Activated gamma-delta T cell treated with anti-CD3 and anti-CD28 coated beads, Interleukin-2, amount 50 U/mL, for 16 hours (primary cell): Measurements from ENCODE around the gene COL6A2.

Experiments
- DNase-seq: peaks from one replicate; pipeline ENCODE4 v3.0.0-alpha.2; 2020; ENCODE audit warnings: low read depth

COL6A2 gene

DNA sequence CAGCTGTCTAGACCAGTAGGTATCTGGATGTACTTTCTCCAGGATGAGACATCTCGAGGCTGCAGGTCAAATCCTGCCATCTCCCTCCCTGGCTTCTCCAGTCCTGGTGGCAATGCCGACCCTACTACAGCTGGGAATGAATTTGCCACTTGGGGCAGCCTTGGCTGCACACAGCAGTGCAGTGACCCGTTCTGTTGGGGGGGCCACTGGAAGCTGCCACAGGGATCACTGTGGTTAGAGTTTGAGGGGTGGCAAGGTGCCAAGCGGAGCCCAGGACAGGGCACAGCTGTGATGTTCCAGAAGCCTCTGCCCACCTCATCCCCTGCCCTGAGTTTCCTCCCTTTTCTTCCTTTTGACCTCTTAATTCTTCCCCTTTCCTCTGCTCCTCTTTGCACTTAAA is 17.1 kb downstream of the COL6A2 start:
- no peak for DNase-seq

DNA sequence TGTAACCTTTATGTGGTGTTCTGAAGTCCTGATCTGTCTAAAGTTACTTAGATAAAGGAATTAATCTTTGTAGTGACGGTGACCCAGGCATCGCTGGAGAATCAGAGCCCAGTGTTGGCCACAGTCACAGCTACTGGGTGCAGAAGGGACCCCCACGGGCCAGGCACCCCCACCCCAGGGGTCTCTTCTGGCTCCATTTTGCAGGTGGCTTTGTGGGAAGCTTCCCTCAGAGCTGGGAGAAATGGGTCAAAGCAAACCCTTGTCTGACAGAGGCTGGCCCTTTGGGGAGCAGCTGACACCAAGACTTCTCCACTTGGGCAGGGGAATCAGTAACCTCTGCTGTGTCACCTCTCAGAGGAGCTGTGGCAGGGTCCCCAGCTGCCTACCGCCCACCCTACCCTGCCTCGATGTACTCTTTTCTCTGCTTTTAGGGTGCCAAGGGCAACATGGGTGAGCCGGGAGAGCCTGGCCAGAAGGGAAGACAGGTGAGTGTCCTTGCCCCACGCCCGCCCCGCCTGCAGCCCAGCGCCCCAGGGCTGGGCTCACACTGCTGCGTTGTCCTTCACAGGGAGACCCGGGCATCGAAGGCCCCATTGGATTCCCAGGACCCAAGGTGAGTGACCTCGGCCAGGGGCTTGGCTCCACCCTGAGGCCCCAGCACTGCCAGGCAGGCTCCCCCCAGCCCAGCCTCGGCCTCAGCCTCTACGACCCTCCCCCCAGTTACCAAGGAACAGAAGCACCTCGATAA is 17.7 kb downstream of the COL6A2 start:
- DNase-seq = no peak

DNA sequence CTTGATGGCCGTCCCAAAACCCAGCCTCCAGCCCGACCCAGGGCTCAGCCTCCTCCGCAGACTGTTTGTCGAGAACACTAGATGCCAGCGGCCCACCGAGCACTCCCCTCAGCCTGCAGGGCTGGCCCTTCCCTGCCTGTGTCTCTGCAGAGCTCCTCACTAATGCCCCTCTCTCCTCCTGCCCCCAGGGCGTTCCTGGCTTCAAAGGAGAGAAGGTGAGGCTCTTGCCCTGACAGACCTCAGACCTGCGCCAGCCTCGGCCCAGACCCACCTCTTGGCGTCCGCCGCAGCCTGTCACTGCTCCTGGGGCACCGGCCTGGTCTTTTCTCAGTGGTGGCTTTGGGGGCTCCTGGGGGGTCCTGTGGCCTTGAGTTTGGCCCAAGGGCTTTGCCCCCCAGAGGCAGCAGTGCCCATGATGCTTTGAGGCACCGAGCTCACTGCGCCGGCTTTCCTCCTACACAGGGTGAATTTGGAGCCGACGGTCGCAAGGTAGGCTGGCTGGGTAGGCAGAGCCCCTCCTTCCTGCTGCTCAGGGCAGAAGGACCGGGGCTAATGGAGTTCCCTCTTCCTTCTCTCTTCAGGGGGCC is 18.4 kb downstream of the COL6A2 start:
- DNase-seq = no peak

DNA sequence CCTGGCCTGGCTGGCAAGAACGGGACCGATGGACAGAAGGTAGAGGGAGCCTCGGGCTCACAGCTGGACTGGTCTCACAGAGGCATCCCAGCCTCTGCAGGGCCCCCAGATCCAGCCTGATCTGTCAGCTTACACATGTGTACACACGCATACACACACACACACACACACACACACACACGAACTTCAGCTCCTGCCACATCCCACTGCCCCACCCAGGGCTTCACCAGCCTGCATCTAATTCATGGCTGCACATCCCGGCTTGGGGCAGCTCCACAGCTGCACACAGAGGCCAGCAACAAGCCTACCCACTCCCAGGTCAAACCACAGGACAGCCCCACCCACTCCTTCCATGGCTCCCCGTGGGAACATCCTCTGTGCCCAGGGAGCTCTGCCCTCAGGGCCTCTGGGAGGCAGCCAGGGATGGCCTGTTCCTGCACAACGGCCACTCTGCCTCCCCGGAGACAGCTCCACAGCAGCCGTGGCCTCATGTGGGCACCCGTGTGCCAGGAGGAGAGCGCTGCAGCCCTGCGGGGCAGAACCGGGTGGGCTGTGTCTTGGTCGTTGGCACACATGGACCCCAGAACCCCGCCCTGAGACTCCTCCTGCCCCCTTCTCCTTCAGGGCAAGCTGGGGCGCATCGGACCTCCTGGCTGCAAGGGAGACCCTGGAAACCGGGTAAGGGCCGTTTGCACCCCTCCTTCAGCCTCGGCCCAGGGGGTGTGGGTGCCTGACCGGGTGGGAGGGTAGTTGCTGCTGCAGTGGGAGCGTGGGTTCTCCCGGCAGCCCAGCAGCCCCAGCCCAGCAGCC is 19.1 kb downstream of the COL6A2 start:
- no peak for DNase-seq

DNA sequence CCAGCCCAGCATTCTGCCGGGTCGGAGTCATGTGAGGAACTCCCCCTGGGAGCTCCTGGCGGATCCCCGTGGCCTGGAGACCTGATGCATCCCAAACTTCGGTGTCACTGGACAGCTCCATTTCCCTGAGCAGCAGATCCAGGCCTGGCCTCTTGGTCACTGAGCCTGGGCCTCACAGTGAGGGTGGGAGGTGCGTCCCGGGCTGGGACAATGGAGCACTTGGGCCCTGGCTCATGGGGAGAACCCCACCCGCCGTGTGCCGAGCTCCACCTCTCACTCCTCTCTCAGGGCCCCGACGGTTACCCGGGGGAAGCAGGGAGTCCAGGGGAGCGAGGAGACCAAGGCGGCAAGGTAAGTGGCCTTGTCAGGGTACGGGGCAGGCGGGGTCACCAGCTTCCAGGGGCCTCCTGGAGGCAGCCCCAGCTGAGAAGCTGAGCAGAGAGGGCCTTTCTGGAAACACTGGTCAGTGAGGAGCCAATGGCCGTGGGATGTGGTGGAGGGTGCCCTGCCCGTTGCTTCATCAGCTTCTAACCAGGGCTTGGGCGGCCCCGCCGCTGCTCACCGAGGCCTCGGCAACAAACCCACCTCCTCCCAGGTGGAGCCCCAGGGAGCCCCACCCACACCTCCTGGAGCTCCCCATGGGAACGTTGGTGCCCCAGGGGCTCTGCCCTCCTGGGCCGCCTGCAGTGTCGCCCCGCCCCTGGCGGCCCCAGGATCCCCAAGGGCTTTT is 19.8 kb downstream of the COL6A2 start:
- DNase-seq = no peak

DNA sequence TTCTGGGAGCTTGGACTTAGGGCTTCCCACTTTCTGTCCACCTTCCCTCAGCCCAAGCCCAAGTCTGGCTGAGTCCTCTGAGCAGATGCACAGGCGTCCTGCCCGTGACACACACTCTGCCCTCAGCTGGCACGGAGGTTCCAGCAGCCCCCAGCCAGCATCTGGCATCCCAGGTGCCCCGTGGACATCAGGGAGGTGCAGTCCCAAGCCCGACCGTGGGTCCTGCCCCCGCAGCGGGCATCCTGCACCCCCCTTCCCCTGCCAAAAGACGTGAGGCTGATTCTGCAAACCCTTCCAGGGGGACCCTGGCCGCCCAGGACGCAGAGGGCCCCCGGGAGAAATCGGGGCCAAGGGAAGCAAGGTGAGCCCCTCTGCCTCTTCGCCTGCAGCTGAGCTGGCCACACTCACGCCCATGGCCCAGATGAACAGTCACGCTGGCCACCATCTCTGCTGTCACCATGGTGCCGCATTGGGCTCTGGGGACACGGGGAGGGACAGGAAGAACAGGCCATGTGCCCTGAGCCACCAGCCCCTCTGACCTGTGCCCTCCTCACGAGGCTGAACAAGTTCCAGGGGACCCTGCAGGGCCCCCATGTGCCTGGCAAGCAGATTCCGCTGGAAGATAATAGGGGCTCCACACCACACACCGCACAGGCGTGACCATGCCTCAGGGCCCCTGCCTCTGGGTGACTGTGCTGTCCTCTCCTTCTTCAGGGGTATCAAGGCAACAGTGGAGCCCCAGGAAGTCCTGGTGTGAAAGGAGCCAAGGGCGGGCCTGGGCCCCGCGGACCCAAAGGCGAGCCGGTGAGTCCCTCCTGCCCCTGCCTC is 20.6 kb downstream of the COL6A2 start:
- no peak for DNase-seq

DNA sequence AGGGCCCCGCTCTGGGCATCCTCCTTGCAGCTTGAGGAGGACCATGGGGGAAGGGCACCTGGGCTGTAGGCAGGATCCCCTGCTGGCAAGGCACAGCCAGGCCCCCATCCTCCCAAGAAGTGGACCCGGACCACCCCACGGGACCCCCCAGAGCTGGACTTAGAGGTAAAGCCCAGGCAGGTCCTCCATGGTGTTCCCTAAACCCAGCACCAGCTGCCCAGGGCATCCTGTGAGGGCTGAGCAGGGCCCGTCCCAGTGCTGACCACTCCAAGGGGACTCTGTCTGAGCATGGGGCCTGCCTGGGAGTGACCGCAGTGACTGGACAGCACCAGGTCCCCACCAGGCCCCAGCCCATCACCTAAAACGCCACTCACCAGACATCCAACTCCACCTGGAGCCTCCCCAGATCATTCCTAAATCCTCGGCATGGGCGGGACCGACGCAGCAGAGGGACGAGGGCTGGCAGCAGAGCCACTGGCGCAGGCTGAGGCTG is 21.3 kb downstream of the COL6A2 start:
- no peak for DNase-seq

DNA sequence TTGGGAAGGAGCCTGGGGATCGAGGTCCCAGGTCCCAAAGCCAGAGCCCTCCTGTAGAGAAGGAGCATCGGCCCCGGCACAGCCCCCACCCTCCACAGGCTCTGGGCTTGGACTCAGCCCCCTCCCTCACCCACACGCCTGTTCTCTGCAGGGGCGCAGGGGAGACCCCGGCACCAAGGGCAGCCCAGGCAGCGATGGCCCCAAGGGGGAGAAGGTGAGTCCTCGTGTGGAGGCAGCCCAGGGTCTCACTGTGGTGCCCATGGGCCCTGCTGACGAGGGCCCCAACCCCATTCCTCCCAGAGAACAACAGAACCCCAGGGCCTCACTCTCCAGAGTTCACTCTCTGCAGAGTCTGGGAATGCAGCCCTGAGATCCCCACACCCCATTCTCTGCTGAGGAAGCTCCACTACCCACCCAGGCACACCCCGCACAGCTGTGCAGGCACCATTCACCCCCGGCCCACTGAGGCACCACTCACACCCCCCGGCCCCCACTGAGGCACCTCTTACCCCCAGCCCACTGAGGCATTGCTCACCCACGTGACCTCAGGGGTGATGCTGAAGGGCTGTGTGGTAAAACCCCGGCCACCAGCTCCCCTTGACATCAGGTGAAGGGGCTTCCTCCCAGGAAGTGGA is 21.8 kb downstream of the COL6A2 start:
- DNase-seq = no peak

DNA sequence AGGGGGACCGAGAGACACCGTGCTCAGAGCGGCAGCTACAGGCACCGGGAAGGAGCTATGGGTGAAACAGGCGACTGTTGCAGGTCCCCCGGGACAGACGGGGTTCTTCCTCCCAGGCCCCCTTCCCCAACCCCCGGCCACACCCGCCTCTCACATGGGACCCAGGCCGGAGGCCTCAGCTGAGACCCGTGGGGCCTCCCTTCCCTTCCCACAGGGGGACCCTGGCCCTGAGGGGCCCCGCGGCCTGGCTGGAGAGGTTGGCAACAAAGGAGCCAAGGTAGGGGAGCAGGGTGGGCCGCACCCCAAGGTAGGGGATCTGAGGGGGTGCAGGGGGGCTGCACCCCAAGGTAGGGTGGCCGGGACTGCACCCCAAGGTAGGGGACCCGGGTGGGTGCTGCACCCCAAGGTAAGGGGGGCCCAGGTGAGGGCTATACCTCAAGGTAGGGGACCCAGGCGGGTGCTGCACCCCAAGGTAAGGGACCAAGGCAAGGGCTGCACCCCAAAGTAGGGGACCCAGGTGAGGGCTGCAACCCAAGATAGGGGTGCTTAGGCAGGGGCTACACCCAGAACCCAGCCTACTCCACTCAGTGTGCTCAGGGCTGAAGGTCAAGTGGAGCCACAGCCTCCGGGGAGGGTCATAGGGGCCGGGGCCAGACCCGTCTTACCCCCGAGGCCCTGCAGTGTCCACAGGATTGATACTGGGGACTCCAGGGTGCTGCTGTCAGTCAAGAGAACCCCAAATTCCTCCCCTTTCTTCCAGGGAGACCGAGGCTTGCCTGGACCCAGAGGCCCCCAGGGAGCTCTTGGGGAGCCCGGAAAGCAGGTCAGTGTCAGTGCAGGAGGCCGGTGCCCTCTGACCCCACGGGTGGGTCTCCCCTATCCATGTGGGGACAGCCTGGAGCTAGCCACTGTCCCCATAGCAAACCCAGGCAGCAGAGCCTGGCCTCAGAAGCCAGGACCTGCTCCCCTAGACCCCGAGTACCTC is 22.7 kb downstream of the COL6A2 start:
- no peak for DNase-seq

DNA sequence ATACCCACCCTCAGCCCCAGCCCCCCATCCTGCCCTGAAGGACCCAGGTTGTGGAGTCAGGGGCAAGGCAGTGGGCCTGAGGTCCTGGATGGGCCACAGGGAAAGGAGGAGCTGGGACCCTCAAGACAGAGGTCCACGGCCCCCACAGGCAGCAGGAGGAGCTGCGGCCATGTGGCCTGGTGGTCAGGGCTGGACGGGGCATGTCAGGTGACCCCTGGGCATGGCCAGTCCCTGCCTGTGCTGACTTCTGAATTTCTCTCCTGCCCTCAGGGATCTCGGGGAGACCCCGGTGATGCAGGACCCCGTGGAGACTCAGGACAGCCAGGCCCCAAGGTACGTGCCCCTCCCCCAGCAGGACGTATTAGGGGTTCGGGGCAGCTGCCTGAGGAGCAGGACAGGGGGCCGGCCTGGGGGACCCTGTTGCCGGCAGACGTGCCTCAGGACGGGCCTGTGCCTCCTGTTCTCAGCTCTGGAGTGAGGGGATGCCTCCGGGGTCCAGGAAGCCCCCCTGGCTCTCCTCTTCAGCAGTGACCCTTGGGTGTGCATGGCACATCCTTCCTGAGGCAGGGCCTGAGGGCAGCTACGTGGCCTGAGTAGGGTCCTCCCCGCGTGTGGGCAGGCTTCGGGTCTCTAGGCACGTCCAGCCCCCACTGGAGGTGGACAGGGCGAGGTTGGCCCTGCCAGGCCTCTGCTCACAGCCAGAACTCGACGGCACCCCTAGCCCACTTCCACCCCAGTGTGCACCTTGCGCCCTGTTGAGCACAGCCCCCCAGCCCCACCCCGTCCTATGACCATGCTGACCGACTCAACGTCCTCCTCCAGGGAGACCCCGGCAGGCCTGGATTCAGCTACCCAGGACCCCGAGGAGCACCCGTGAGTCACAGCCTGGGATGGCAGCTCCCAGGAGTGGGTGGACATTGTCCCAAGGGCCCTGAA is 23.6 kb downstream of the COL6A2 start:
- DNase-seq = no peak

DNA sequence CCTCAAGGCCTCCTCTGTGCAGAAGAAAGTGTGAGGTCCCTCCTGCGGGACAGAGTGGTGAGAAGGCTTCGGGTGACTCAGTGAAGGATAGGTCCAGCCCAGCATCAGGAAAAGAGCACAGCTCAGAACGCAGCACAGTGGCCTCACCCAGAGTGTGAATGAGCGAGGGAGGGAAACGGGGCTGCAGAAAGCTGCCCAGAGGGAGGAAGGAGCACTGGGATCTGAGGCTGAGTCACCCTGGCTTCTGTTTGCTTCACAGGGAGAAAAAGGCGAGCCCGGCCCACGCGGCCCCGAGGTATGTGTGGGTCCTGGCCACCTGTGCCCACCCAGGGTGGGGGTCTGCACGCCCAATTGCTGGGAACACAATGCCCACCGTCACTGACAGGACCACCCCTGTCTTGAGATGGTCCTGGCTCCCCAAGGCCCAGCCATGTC is 24.3 kb downstream of the COL6A2 start:
- DNase-seq = no peak

DNA sequence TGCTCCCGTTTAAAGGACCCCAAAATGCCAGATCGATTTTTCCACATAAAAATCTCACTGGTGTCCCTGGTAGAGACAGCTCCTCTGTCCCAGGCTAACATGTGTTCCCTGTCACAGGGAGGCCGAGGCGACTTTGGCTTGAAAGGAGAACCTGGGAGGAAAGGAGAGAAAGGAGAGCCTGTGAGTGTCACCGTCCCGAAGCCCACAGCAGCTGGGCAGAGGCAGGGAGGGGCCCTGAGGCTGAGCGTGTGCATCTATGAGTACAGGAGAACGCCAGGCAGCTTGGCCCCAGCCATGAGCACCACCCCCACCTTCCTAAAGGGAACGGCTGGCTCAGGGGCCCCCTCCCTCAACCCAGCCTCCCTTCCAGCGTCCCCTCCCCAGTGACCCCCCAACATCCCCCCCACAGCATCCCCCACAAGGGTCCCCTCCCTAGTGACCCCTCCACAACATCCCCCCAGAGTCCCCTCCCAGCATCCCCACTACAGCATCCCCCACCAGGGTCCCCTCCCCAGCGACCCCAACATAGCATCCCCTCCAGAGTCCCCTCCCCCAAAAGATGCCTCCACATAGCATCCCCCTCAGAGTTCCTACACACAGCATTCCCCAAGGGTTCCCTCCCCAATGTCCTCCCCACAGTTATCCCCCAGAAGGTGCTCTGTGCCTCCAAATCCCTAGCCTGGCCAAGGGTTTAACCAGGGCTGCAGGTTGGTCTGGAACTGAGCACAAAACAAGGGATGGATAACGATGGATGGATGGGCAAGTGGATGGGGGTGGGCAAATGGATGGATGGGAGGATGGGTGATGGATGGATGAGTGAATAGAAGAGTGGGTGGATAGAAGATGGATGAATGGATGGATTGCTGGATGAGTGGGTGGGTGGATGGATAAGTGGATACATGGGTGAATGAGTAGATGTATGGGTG is 25.1 kb downstream of the COL6A2 start:
- DNase-seq = no peak

DNA sequence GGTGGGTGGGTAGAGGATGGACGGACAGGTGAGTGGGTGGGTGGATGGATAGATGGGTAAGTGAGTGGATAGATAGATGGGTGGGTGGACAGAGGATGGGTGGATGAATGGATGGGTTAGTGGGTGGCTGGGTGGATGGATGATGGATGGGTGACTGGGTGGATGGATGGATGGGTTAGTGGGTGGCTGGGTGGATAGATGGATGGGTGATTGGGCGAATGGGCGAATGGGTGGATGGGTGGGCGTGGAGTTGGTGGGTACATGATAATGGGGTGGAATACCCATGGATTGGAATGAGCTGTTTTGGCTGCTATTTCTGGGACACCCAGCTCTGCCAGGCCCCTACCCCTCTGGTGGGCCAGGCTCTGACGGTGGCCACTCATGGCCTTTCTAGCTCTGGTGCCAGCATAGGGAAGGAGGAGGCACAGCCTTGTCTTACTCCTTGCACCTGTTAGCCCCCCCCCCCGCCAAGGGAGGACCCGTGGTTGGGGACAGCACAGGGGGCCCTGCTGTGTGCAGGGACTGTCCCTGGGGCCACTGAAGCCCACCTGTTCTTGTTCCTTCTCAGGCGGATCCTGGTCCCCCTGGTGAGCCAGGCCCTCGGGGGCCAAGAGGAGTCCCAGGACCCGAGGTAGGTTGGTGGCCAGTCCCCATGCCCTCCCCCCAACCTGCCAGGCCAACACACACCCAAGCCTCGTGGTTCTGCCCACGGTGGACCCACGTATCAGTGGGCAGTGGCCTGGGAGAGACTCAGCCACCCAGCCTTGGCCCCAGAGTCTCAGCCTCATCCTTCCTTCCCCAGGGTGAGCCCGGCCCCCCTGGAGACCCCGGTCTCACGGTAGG is 26.4 kb downstream of the COL6A2 start:
- DNase-seq = no peak

DNA sequence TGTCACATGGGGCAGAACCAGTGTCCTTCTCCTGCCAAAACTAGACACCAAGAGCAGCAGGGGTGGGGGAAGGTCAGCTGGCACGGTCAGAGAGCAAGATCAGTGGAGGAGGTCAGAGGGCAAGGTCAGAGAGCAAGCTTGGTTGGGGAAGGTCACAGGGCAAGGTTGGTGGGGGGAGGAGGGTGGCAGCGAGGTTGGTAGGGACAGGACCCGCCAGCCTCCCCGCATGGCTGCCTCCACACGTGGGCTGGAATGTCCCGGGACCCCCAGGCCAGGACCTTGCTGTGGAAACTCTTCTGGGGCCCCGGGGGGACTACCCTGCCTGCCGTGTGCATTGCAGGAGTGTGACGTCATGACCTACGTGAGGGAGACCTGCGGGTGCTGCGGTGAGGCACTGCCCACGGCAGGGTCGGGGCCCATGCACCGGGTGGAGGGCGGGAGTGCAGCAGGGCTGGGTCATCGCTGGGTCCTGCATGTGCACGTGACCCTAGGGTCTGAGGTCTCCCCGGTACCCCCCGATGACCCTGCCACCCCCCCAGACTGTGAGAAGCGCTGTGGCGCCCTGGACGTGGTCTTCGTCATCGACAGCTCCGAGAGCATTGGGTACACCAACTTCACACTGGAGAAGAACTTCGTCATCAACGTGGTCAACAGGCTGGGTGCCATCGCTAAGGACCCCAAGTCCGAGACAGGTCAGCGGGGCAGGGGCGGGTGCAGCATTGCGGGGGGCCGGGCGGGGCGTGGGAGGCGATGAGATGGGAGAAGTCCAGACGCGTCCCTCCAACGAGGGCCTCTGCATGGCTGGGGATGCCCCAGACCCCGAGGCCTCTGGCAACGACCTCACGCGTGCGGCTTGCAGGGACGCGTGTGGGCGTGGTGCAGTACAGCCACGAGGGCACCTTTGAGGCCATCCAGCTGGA is 27.3 kb downstream of the COL6A2 start:
- DNase-seq = no peak

DNA sequence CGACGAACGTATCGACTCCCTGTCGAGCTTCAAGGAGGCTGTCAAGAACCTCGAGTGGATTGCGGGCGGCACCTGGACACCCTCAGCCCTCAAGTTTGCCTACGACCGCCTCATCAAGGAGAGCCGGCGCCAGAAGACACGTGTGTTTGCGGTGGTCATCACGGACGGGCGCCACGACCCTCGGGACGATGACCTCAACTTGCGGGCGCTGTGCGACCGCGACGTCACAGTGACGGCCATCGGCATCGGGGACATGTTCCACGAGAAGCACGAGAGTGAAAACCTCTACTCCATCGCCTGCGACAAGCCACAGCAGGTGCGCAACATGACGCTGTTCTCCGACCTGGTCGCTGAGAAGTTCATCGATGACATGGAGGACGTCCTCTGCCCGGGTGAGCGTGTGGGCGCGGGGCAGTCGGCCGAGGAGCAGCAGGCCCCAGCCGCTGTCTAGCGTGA is 28.0 kb downstream of the COL6A2 start:
- DNase-seq = no peak
